Stimulated activated CD4-positive, alpha-beta T cell treated with anti-CD3 and anti-CD28 coated beads, Interleukin-4, amount 100 ng/mL, for 48 hours (primary cell): ENCODE measurements around the gene NLRC3.
"Not testable (repeated sequence)": the region's sequence is repeated elsewhere in the genome, so short reads cannot be mapped to it uniquely, and the experiment has no call there.

ENCODE experiments used
- DNase-seq, 2 donors: peaks; one replicate each; pipeline ENCODE4 v3.0.0-alpha.2; 2020; ENCODE audit warnings: low read depth in 2 of 2

The NLRC3 gene

GRCh38 chr16:3577302-3577752, at the start of gene NLRC3:
Gene NLRC3, minus strand, starts transcription at chr16:3577403. Its CDS starts 12,367 bp downstream, at chr16:3565036.
- DNase-seq: peak in 1 of 2 donors; percentile 19

- DNase-seq: no peak
Measured at GRCh38 chr16:3625911-3626732, 48.9 kb upstream of the NLRC3 start.

- no peak for DNase-seq
Measured at GRCh38 chr16:3625331-3625730, 48.1 kb upstream of the NLRC3 start.

GRCh38 chr16:3623642-3624041, 46.4 kb upstream of the NLRC3 start:
- DNase-seq: no peak

GRCh38 chr16:3618769-3619141, 41.6 kb upstream of the NLRC3 start:
- DNase-seq: no peak

GRCh38 chr16:3612510-3613466, 35.6 kb upstream of the NLRC3 start:
- no peak for DNase-seq

- DNase-seq: peak; percentile 84
Measured at GRCh38 chr16:3611146-3611975, 34.2 kb upstream of the NLRC3 start, which contains the start of gene SLX4. Gene SLX4, minus strand, starts transcription at chr16:3611606. Its CDS starts 2,642 bp downstream, at chr16:3608964.

- DNase-seq: no peak
Measured at GRCh38 chr16:3610698-3611145, 33.5 kb upstream of the NLRC3 start.

- no peak for DNase-seq
Measured at GRCh38 chr16:3609895-3610697, 32.9 kb upstream of the NLRC3 start.

- DNase-seq: not testable (repeated sequence)
Measured at GRCh38 chr16:3608976-3609375, 31.8 kb upstream of the NLRC3 start.

GRCh38 chr16:3608069-3608468, 30.9 kb upstream of the NLRC3 start:
- no peak for DNase-seq

- DNase-seq: no peak
Measured at GRCh38 chr16:3607634-3608033, 30.4 kb upstream of the NLRC3 start.

GRCh38 chr16:3607161-3607560, 30.0 kb upstream of the NLRC3 start:
- no peak for DNase-seq

GRCh38 chr16:3606441-3606840, 29.2 kb upstream of the NLRC3 start:
- no peak for DNase-seq

GRCh38 chr16:3602320-3602653, 25.1 kb upstream of the NLRC3 start:
- no peak for DNase-seq

- no peak for DNase-seq
Measured at GRCh38 chr16:3601614-3602319, 24.6 kb upstream of the NLRC3 start.

GRCh38 chr16:3599922-3600321, 22.7 kb upstream of the NLRC3 start:
- no peak for DNase-seq

- no peak for DNase-seq
Measured at GRCh38 chr16:3599121-3599520, 21.9 kb upstream of the NLRC3 start.

- DNase-seq: no peak
Measured at GRCh38 chr16:3598236-3598635, 21.0 kb upstream of the NLRC3 start.

- DNase-seq: no peak
Measured at GRCh38 chr16:3597676-3598075, 20.5 kb upstream of the NLRC3 start.
